Esophagus squamous epithelium (tissue), 4 donors: Measurements from ENCODE around the gene SOX6.

Experiments used
- POLR2A ChIP-seq, 4 donors: fragments of 450-650 bp; IDR thresholded peaks; one replicate each; pipeline ENCODE4 v1.6.1; 2017; ENCODE audit warnings: antibody characterized with exemption in 4 of 4, mild to moderate bottlenecking in 4 of 4, moderate library complexity in 3 of 4
- TF ChIP-seq, protein P1 (sequence below), 6 experiments: fragments of 450-650 bp in 4 of 6; fragments of 200-600 bp in 2 of 6; sonication (generic) in 2 of 6; IDR thresholded peaks; one replicate each; pipeline ENCODE4 v1.5.1; 2016 to 2019; ENCODE audit warnings: antibody characterized with exemption in 6 of 6, mild to moderate bottlenecking in 4 of 6, moderate library complexity in 4 of 6

DNA sequence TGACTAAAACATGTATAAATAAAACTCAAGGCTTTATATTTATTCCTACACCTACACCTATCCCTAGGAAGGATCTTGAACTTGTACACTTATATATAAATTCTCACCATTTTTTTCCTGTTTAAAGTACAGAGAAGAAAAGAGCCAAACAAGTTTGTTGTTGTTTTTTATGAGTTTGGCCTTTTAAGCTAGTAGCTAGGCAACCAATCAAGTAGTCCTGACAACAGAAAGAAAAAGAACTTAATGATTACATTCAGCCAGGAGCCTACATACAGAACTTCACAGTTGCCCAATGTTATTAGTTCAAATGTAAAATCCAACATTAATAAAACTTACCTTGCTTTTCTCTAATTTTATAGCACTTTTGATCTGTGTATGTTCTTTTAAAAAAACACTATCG, 316.2 kb downstream of the SOX6 start:
- TF ChIP-seq, protein P1, sequence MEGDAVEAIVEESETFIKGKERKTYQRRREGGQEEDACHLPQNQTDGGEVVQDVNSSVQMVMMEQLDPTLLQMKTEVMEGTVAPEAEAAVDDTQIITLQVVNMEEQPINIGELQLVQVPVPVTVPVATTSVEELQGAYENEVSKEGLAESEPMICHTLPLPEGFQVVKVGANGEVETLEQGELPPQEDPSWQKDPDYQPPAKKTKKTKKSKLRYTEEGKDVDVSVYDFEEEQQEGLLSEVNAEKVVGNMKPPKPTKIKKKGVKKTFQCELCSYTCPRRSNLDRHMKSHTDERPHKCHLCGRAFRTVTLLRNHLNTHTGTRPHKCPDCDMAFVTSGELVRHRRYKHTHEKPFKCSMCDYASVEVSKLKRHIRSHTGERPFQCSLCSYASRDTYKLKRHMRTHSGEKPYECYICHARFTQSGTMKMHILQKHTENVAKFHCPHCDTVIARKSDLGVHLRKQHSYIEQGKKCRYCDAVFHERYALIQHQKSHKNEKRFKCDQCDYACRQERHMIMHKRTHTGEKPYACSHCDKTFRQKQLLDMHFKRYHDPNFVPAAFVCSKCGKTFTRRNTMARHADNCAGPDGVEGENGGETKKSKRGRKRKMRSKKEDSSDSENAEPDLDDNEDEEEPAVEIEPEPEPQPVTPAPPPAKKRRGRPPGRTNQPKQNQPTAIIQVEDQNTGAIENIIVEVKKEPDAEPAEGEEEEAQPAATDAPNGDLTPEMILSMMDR (IDR thresholded peaks at IDR 0.05): no peak
- TF ChIP-seq POLR2A (IDR thresholded peaks at IDR 0.05): no peak
